Epithelial cell of esophagus (primary cell): ENCODE data around the gene AP1G2.
"Not testable (repeated sequence)": the region's sequence is repeated elsewhere in the genome, so short reads cannot be mapped to it uniquely, and the experiment has no call there.

Experiments
- DNase-seq: peaks from one replicate; pipeline ENCODE4 v3.0.0; 2010; ENCODE audit warnings: low read depth
- H3K4me3 ChIP-seq: 2 replicates; pipeline ENCODE4 v1.5.1; 2011; ENCODE audit warnings: mild to moderate bottlenecking, low read length, control low read depth
- CTCF ChIP-seq: IDR thresholded peaks from 2 replicates; pipeline ENCODE4 v1.5.1; 2011; ENCODE audit warnings: low read depth, mild to moderate bottlenecking, low read length, control low read depth, inconsistent platforms; ENCODE audit not compliant: insufficient read depth; ENCODE audit errors: missing control alignments

Gene AP1G2

GRCh38 chr14:23610815-23611289 lies 43.3 kb upstream of the AP1G2 start:
- no peak for DNase-seq
- TF ChIP-seq CTCF: no peak
- no peak overlapping the region for H3K4me3 ChIP-seq

GRCh38 chr14:23610090-23610814 lies 42.7 kb upstream of the AP1G2 start:
- TF ChIP-seq CTCF: no peak
- H3K4me3 ChIP-seq: no peak overlapping the region
- DNase-seq: no peak

- H3K4me3 ChIP-seq, DNase-seq: not testable (repeated sequence)
Observed at GRCh38 chr14:23609411-23610089, 42.0 kb upstream of the AP1G2 start.

- TF ChIP-seq CTCF: no peak
- no peak for DNase-seq
- no peak overlapping the region for H3K4me3 ChIP-seq
Observed at GRCh38 chr14:23609001-23609400, 41.4 kb upstream of the AP1G2 start.

GRCh38 chr14:23608454-23608853 lies 40.9 kb upstream of the AP1G2 start:
- TF ChIP-seq CTCF: no peak
- H3K4me3 ChIP-seq: no peak overlapping the region
- DNase-seq: no peak

- DNase-seq: peak; percentile 16
- no peak overlapping the region for H3K4me3 ChIP-seq
- no peak for TF ChIP-seq CTCF
Observed at GRCh38 chr14:23605931-23606585, 38.5 kb upstream of the AP1G2 start.

GRCh38 chr14:23604675-23605170 lies 37.1 kb upstream of the AP1G2 start:
- H3K4me3 ChIP-seq: no peak overlapping the region
- no peak for TF ChIP-seq CTCF
- DNase-seq: no peak
